Small intestine (tissue), 7 donors: ENCODE results near the gene BAG2. TPM values are rescaled to one million over a fixed set of nuclear protein-coding genes. Genes with fewer than 3 reads are reported as not detected.

Experiments
- DNase-seq, 2 donors: peaks; one replicate each; pipeline versions ENCODE4 v3.0.0 to v3.0.0-alpha.2; 2013
- FAIRE-seq: peaks from 2 replicates; lab custom pipeline; 2012; peaks lifted over from hg19 to GRCh38; lab: Jason Lieb, UNC
- H3K27ac ChIP-seq, 3 donors: one replicate each; pipeline ENCODE4 v1.5.1; 2013; ENCODE audit warnings: low read length in 2 of 3, mild to moderate bottlenecking in 2 of 3, control low read depth in 1 of 3, inconsistent platforms in 1 of 3, low read depth in 1 of 3, moderate library complexity in 1 of 3
- H3K27me3 ChIP-seq, 3 donors: one replicate each; pipeline ENCODE4 v1.6.1; 2013; ENCODE audit warnings: low read length in 3 of 3, inconsistent platforms in 1 of 3; ENCODE audit not compliant: control insufficient read depth in 3 of 3, insufficient read depth in 3 of 3
- H3K36me3 ChIP-seq, 3 donors: one replicate each; pipeline ENCODE4 v1.6.1; 2013; ENCODE audit warnings: low read length in 3 of 3, inconsistent platforms in 1 of 3, low read depth in 1 of 3, mild to moderate bottlenecking in 1 of 3, moderate library complexity in 1 of 3; ENCODE audit not compliant: control insufficient read depth in 3 of 3, insufficient read depth in 2 of 3
- H3K4me1 ChIP-seq, 3 donors: one replicate each; pipeline ENCODE4 v1.6.1; 2013; ENCODE audit warnings: low read length in 2 of 3, inconsistent platforms in 1 of 3, low read depth in 1 of 3, mild to moderate bottlenecking in 1 of 3, moderate library complexity in 1 of 3; ENCODE audit not compliant: control insufficient read depth in 3 of 3, insufficient read depth in 2 of 3
- H3K4me3 ChIP-seq, 3 donors: one replicate each; pipeline ENCODE4 v1.5.1; 2013; ENCODE audit warnings: low read length in 3 of 3, control low read depth in 1 of 3, inconsistent platforms in 1 of 3, low read depth in 1 of 3, mild to moderate bottlenecking in 1 of 3, moderate library complexity in 1 of 3
- H3K9me3 ChIP-seq, 2 donors: one replicate each; pipeline ENCODE4 v1.6.1; 2013; ENCODE audit warnings: low read depth in 1 of 2, low read length in 1 of 2; ENCODE audit not compliant: control insufficient read depth in 2 of 2, insufficient read depth in 1 of 2
- WGBS, 3 donors: extraction: QIAGEN DNeasy Blood & Tissue Kit; methylation state at CpG; one replicate each; pipeline ENCODE4 v1.1.7; 2013; 5-methylcytosine and 5-hydroxymethylcytosine counted together
- polyA plus RNA-seq, 4 donors: library from polyadenylated mRNA; stranded (reverse) in 3 of 4; unstranded in 1 of 4; fragments of 200-250 nt in 3 of 4; fragments of 120-200 nt in 1 of 4; gene quantifications; one replicate each; pipeline versions ENCODE4 v1.2.1 to v1.2.3, GENCODE V29; 2013
- donor health status: healthy with polysubstance abuse.
- donor health status: control.
- donor health status: control.
- donor health status: Bipolar disorder and iron deficiency.
- donor health status: healthy.

The BAG2 gene
- polyA plus RNA-seq, 4 donors: 0.45 to 1.1 (median 0.72) TPM

GRCh38 chr6:57220083-57220703 is 48.1 kb downstream of the BAG2 start:
- Histone ChIP-seq H3K27me3 (no peaks in the 10 kb centered on the region), H3K4me1 (peaks cover 0 to 2% (median 0%) of the 10 kb centered on the region in 3 donors), H3K36me3 (no peaks in the 10 kb centered on the region), H3K4me3 (no peak overlapping the region), H3K9me3 (no peaks in the 10 kb centered on the region), H3K27ac (no peak overlapping the region)
- FAIRE-seq: no peak
- no peak for DNase-seq
- WGBS, 3 donors: 91 to 95% (median 92%) methylated on average over 2 of the region's 2 CpGs

GRCh38 chr6:57221191-57221935 is 49.2 kb downstream of the BAG2 start:
- peaks cover 0 to 2% (median 0%) of the 10 kb centered on the region in 3 donors for H3K4me1 ChIP-seq
- 0 to 1% (median 0%) methylated on average over 23 to 38 of the region's 38 CpGs for WGBS, 3 donors
- FAIRE-seq (no peak), DNase-seq (peak; percentile 20 to 75)
- no peaks in the 10 kb centered on the region for H3K27me3 ChIP-seq
- H3K9me3 ChIP-seq: no peaks in the 10 kb centered on the region
- H3K27ac ChIP-seq: peak overlapping the region in 2 of 3 donors; percentile 67 to 77
- H3K36me3 ChIP-seq: no peaks in the 10 kb centered on the region
- H3K4me3 ChIP-seq: peak overlapping the region; percentile 68 to 90 (median 81)

- DNase-seq (peak; percentile 79 to 95), FAIRE-seq (no peak)
- H3K4me1 ChIP-seq: peaks cover 0 to 2% (median 0%) of the 10 kb centered on the region in 3 donors
- peak within 1 kb of the TSS in 2 of 3 donors; percentile 67 to 77 for H3K27ac ChIP-seq
- H3K27me3 ChIP-seq: no peaks in the 10 kb centered on the region
- 0 to 1% (median 0%) methylated on average over 63 to 69 of the region's 69 CpGs for WGBS, 3 donors
- H3K9me3 ChIP-seq: no peaks in the 10 kb centered on the region
- peak within 1 kb of the TSS; percentile 68 to 90 (median 81) for H3K4me3 ChIP-seq
- H3K36me3 ChIP-seq: no peaks in the 10 kb centered on the region
These were observed 50.0 kb downstream of the BAG2 start, which contains the start of gene RAB23 for GRCh38 chr6:57221936-57222742. Gene RAB23 (minus strand): TSS chr6:57222307. CDS start chr6:57210380, 11,927 bp downstream.

- H3K27me3 ChIP-seq: no peaks in the 10 kb centered on the region
- H3K9me3 ChIP-seq: no peaks in the 10 kb centered on the region
- no peak for FAIRE-seq
- H3K4me1 ChIP-seq: peaks cover 0 to 2% (median 0%) of the 10 kb centered on the region in 3 donors
- WGBS, 3 donors: 3 to 26% (median 8%) methylated on average over 5 of the region's 5 CpGs
- peak overlapping the region in 2 of 3 donors; percentile 67 to 77 for H3K27ac ChIP-seq
- H3K36me3 ChIP-seq: no peaks in the 10 kb centered on the region
- peak overlapping the region; percentile 68 to 90 (median 81) for H3K4me3 ChIP-seq
- DNase-seq: peak in 1 of 2 donors; percentile 10
These were observed 50.6 kb downstream of the BAG2 start for GRCh38 chr6:57222743-57223077.

GRCh38 chr6:57224769-57225515 is 52.8 kb downstream of the BAG2 start:
- FAIRE-seq: no peak

GRCh38 chr6:57226221-57226620 is 54.1 kb downstream of the BAG2 start:
- 70 to 79% (median 79%) methylated on average over 2 of the region's 2 CpGs for WGBS, 3 donors
- Histone ChIP-seq H3K9me3 (no peaks in the 10 kb centered on the region), H3K27ac (no peak overlapping the region), H3K4me1 (peaks cover 0 to 2% (median 0%) of the 10 kb centered on the region in 3 donors), H3K36me3 (no peaks in the 10 kb centered on the region), H3K27me3 (no peaks in the 10 kb centered on the region), H3K4me3 (no peak overlapping the region)
- FAIRE-seq (no peak), DNase-seq (no peak)

More at GRCh38 chr6:57224769-57225515, 52.8 kb downstream of the BAG2 start:
- DNase-seq: no peak
- 39 to 61% (median 50%) methylated on average over 1 of the region's 1 CpG for WGBS, 3 donors
- Histone ChIP-seq H3K4me1 (peaks cover 0 to 2% (median 0%) of the 10 kb centered on the region in 3 donors), H3K27me3 (no peaks in the 10 kb centered on the region), H3K27ac (no peak overlapping the region), H3K9me3 (no peaks in the 10 kb centered on the region), H3K36me3 (no peaks in the 10 kb centered on the region), H3K4me3 (no peak overlapping the region)
